Urinary bladder (tissue), 4 donors: Measurements from ENCODE around the gene HDAC8. TPM values are rescaled to one million over a fixed set of nuclear protein-coding genes. Genes with fewer than 3 reads are reported as not detected.

Experiments used
- DNase-seq: peaks from one replicate; pipeline ENCODE4 v3.0.0-alpha.2; 2015; ENCODE audit errors: extremely low spot score
- H3K27ac ChIP-seq: one replicate; pipeline ENCODE4 v1.5.1; 2013; ENCODE audit warnings: low read depth, mild to moderate bottlenecking, moderate library complexity
- H3K36me3 ChIP-seq: one replicate; pipeline ENCODE4 v1.6.1; 2013; ENCODE audit warnings: mild to moderate bottlenecking, moderate library complexity; ENCODE audit not compliant: insufficient read depth
- H3K4me1 ChIP-seq: one replicate; pipeline ENCODE4 v1.6.1; 2013; ENCODE audit warnings: mild to moderate bottlenecking, moderate library complexity; ENCODE audit not compliant: insufficient read depth
- H3K4me3 ChIP-seq: one replicate; pipeline ENCODE4 v1.5.1; 2013; ENCODE audit warnings: low read depth, low read length
- WGBS: extraction: QIAGEN DNeasy Blood & Tissue Kit; methylation state at CpG from one replicate; pipeline ENCODE4 v1.1.7; 2013; 5-methylcytosine and 5-hydroxymethylcytosine counted together
- polyA plus RNA-seq: library from polyadenylated mRNA; stranded (reverse); fragments of 200-250 nt; gene quantifications from one replicate; pipeline ENCODE4 v1.2.3, GENCODE V29; 2013
- total RNA-seq: library from RNA; depleted of rRNA; stranded (reverse); fragments of >200 nt; gene quantifications from one replicate; pipeline ENCODE4 v1.2.3, GENCODE V29; 2014
- donor health status: healthy with polysubstance abuse.
- donor health status: healthy.

The HDAC8 gene
- total and polyA plus RNA-seq, 2 donors, result 19.7 to 67.9 TPM

- Histone ChIP-seq H3K4me1 (no peaks in the 10 kb centered on the region), H3K4me3 (no peak overlapping the region), H3K36me3 (no peaks in the 10 kb centered on the region), H3K27ac (no peak overlapping the region)
- no peak for DNase-seq
- WGBS, result 67% methylated on average over 1 of the region's 1 CpG
Measured at GRCh38 chrX:72396117-72396516, 176.5 kb downstream of the HDAC8 start.

- DNase-seq, result no peak
- Histone ChIP-seq H3K27ac (no peak overlapping the region), H3K4me1 (no peaks in the 10 kb centered on the region), H3K36me3 (no peaks in the 10 kb centered on the region), H3K4me3 (no peak overlapping the region)
- 33% methylated on average over 1 of the region's 1 CpG for WGBS
Measured at GRCh38 chrX:72395237-72395636, 177.4 kb downstream of the HDAC8 start.

GRCh38 chrX:72394518-72395170 is 178.0 kb downstream of the HDAC8 start:
- no peak for DNase-seq
- 29% methylated on average over 8 of the region's 8 CpGs for WGBS
- H3K4me1 ChIP-seq, result no peaks in the 10 kb centered on the region
- no peak overlapping the region for H3K27ac ChIP-seq
- H3K36me3 ChIP-seq, result no peaks in the 10 kb centered on the region
- no peak overlapping the region for H3K4me3 ChIP-seq

GRCh38 chrX:72393836-72394517 is 178.7 kb downstream of the HDAC8 start:
- H3K4me1 ChIP-seq, result no peaks in the 10 kb centered on the region
- DNase-seq, result no peak
- no peaks in the 10 kb centered on the region for H3K36me3 ChIP-seq
- H3K4me3 ChIP-seq, result no peak overlapping the region
- 69% methylated on average over 8 of the region's 8 CpGs for WGBS
- H3K27ac ChIP-seq, result no peak overlapping the region

- Histone ChIP-seq H3K4me1 (no peaks in the 10 kb centered on the region), H3K4me3 (no peak overlapping the region), H3K36me3 (no peaks in the 10 kb centered on the region), H3K27ac (no peak overlapping the region)
- no peak for DNase-seq
- WGBS, result 73% methylated on average over 11 of the region's 11 CpGs
Measured at GRCh38 chrX:72392816-72393800, 179.5 kb downstream of the HDAC8 start.

- Histone ChIP-seq H3K27ac (no peak overlapping the region), H3K36me3 (no peaks in the 10 kb centered on the region), H3K4me1 (no peaks in the 10 kb centered on the region), H3K4me3 (no peak overlapping the region)
- DNase-seq, result no peak
Measured at GRCh38 chrX:72392042-72392441, 180.6 kb downstream of the HDAC8 start.

- Histone ChIP-seq H3K27ac (no peak overlapping the region), H3K4me1 (no peaks in the 10 kb centered on the region), H3K36me3 (no peaks in the 10 kb centered on the region), H3K4me3 (no peak overlapping the region)
- no peak for DNase-seq
- 82% methylated on average over 3 of the region's 3 CpGs for WGBS
Measured at GRCh38 chrX:72387247-72387646, 185.4 kb downstream of the HDAC8 start.

GRCh38 chrX:72382202-72382595 is 190.4 kb downstream of the HDAC8 start:
- H3K27ac ChIP-seq, result no peak overlapping the region
- no peaks in the 10 kb centered on the region for H3K4me1 ChIP-seq
- 21% methylated on average over 4 of the region's 4 CpGs for WGBS
- DNase-seq, result no peak
- H3K4me3 ChIP-seq, result no peak overlapping the region
- no peaks in the 10 kb centered on the region for H3K36me3 ChIP-seq

- no peak overlapping the region for H3K27ac ChIP-seq
- H3K4me3 ChIP-seq, result no peak overlapping the region
- no peak for DNase-seq
- H3K4me1 ChIP-seq, result no peaks in the 10 kb centered on the region
- no peaks in the 10 kb centered on the region for H3K36me3 ChIP-seq
- WGBS, result 55% methylated on average over 2 of the region's 2 CpGs
Measured at GRCh38 chrX:72381439-72382201, 191.0 kb downstream of the HDAC8 start.

- Histone ChIP-seq H3K4me3 (no peak overlapping the region), H3K4me1 (no peaks in the 10 kb centered on the region), H3K27ac (no peak overlapping the region), H3K36me3 (no peaks in the 10 kb centered on the region)
- DNase-seq, result no peak
- WGBS, result 98% methylated on average over 9 of the region's 9 CpGs
Measured at GRCh38 chrX:72376124-72376523, 196.5 kb downstream of the HDAC8 start.

- WGBS, result 97% methylated on average over 1 of the region's 1 CpG
- no peaks in the 10 kb centered on the region for H3K36me3 ChIP-seq
Measured at GRCh38 chrX:72373136-72373535, 199.5 kb downstream of the HDAC8 start.

GRCh38 chrX:72372735-72373134 is 199.9 kb downstream of the HDAC8 start:
- Histone ChIP-seq H3K27ac (no peak overlapping the region), H3K4me1 (no peaks in the 10 kb centered on the region), H3K4me3 (no peak overlapping the region), H3K36me3 (no peaks in the 10 kb centered on the region)
- DNase-seq, result no peak
- 97% methylated on average over 2 of the region's 2 CpGs for WGBS

More at GRCh38 chrX:72373136-72373535, 199.5 kb downstream of the HDAC8 start:
- H3K27ac ChIP-seq, result no peak overlapping the region
- H3K4me3 ChIP-seq, result no peak overlapping the region
- no peak for DNase-seq
- no peaks in the 10 kb centered on the region for H3K4me1 ChIP-seq

GRCh38 chrX:72371405-72371804 is 201.2 kb downstream of the HDAC8 start:
- H3K4me3 ChIP-seq, result no peak overlapping the region
- no peaks in the 10 kb centered on the region for H3K36me3 ChIP-seq
- 89% methylated on average over 3 of the region's 3 CpGs for WGBS
- H3K4me1 ChIP-seq, result no peaks in the 10 kb centered on the region
- no peak for DNase-seq
- no peak overlapping the region for H3K27ac ChIP-seq
